Upper lobe of left lung (tissue), 6 donors: ENCODE measurements around the gene THBS3. TPM values are rescaled to one million over a fixed set of nuclear protein-coding genes. Genes with fewer than 3 reads are reported as not detected.
A peak's percentile ranks its signal among the peaks of the same experiment; 100 is the strongest.

Source experiments
- ATAC-seq, 2 donors: fragments of 200-7000 bp; cut with Tn5 transposase; one replicate each; pipeline ENCODE4 v1.9.1; 2022; ENCODE audit warnings: mild to moderate bottlenecking in 2 of 2, moderate library complexity in 2 of 2; ENCODE audit not compliant: low FRiP score in 2 of 2
- DNase-seq, 2 donors: peaks; one replicate each; pipeline ENCODE4 v3.0.0-alpha.2; 2019 to 2020
- H3K27ac ChIP-seq, 4 donors: fragments of 200-600 bp; sonication (generic); one replicate each; pipeline ENCODE4 v1.5.1; 2016 to 2019
- H3K27me3 ChIP-seq, 4 donors: fragments of 200-600 bp; sonication (generic); one replicate each; pipeline ENCODE4 v1.5.1; 2017 to 2019
- H3K36me3 ChIP-seq, 4 donors: fragments of 200-600 bp; sonication (generic); one replicate each; pipeline ENCODE4 v1.5.1; 2016 to 2019
- H3K4me1 ChIP-seq, 4 donors: fragments of 200-600 bp; sonication (generic); one replicate each; pipeline ENCODE4 v1.5.1; 2018 to 2019
- H3K4me3 ChIP-seq, 4 donors: fragments of 200-600 bp; sonication (generic); one replicate each; pipeline ENCODE4 v1.5.1; 2017 to 2019; ENCODE audit warnings: mild to moderate bottlenecking in 2 of 4, moderate library complexity in 1 of 4
- H3K9me3 ChIP-seq, 4 donors: fragments of 200-600 bp; sonication (generic); one replicate each; pipeline ENCODE4 v1.5.1; 2018 to 2019
- CTCF ChIP-seq, 6 experiments: fragments of 450-650 bp in 4 of 6; fragments of 200-600 bp in 2 of 6; sonication (generic) in 2 of 6; IDR thresholded peaks; one replicate each; pipeline ENCODE4 v1.5.1; 2016 to 2019; ENCODE audit warnings: antibody characterized with exemption in 6 of 6
- EP300 ChIP-seq, 4 donors: sonication (generic); formaldehyde crosslinking; IDR thresholded peaks; one replicate each; pipeline ENCODE4 v1.5.1; 2017; ENCODE audit warnings: antibody characterized with exemption in 4 of 4, control low read depth in 2 of 4
- POLR2A ChIP-seq, 4 donors: fragments of 450-650 bp; IDR thresholded peaks; one replicate each; pipeline ENCODE4 v1.5.1; 2016 to 2017; ENCODE audit warnings: antibody characterized with exemption in 4 of 4, mild to moderate bottlenecking in 2 of 4
- POLR2AphosphoS5 ChIP-seq, 2 donors: sonication (generic); formaldehyde crosslinking; IDR thresholded peaks; one replicate each; pipeline ENCODE4 v1.5.1; 2017; ENCODE audit warnings: antibody characterized with exemption in 2 of 2
- WGBS, 2 donors: methylation state at CpG; one replicate each; pipeline ENCODE4 v1.1.5; 2017 to 2018; 5-methylcytosine and 5-hydroxymethylcytosine counted together
- total RNA-seq, 6 donors: library from RNA; depleted of rRNA in 4 of 6; stranded (reverse); fragments of >200 nt in 4 of 6; gene quantifications; one replicate each; pipeline versions ENCODE4 v1.1.0 to v1.2.1, GENCODE V29; 2016 to 2021
- donor health status: DM: no; HTN: no; CAD: no; lungs with moderate emphysema.
- donor health status: DM: no; HTN: yes; CAD: no; lungs with severe emphysema.

Gene THBS3
- total RNA-seq, 6 donors from 2014 or later = 18.3 to 97.4 (median 27.6) TPM

DNA sequence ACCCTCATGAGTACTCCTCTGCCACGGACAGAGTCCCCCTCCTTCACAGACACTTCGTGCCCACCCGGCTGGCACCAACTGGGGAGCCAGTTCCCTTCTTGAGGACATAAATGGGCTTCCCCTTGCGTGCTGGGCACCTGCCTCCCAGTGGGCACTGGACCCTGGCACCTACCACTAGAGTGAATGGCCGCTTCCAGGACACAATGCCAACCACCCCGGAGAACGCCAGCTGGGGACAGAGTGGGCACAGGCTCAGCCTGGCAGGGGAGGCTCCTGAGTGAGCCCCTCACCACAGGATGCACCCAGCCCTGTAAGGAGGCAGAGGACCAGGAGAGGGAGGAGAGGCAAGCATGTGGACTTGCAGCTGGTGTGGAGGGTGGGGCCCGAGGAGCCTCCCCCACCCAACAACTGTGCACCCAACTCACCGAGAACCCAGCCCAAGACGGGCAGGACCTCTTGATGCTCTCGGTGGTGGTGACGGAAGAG is 46.6 kb upstream of the THBS3 start:
- TF ChIP-seq POLR2A (IDR thresholded peaks at IDR 0.05) (no peak), POLR2AphosphoS5 (IDR thresholded peaks at IDR 0.05) (no peak), CTCF (IDR thresholded peaks at IDR 0.05) (no peak), EP300 (IDR thresholded peaks at IDR 0.05) (no peak)

DNA sequence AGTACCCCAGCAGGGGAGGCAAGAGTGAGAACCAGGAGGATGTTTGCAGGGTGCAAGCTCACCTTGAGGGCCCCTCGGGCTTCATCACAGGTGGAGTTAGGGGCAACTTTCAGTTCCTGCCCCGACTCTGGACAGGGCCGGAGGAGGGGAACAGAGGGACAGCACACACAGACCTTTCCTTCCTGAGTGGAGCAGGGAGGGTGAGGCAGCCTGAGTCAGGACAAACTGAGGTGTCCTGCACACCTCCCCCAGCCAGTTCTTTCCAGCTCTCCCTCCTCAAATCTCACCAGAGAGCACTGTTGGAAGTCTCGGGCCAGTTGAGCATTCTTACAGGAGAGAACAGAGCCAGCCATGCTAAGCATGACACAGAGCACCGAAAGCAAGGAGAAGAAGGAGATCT is 46.1 kb upstream of the THBS3 start:
- Histone ChIP-seq H3K4me3 (peak overlapping the region in 2 of 4 donors; percentile 61 to 78), H3K9me3 (no peaks in the 10 kb centered on the region), H3K27ac (peak overlapping the region in 3 of 4 donors; percentile 95 to 97 (median 96)), H3K27me3 (no peaks in the 10 kb centered on the region), H3K4me1 (peaks cover 29 to 39% (median 33%) of the 10 kb centered on the region in 4 donors), H3K36me3 (peaks cover 0 to 22% (median 6%) of the 10 kb centered on the region in 4 donors)
- WGBS, 2 donors = 62 to 66% methylated on average over 5 of the region's 5 CpGs
- DNase-seq (no peak), ATAC-seq (no peak)
- TF ChIP-seq POLR2A (IDR thresholded peaks at IDR 0.05) (no peak), CTCF (IDR thresholded peaks at IDR 0.05) (no peak), POLR2AphosphoS5 (IDR thresholded peaks at IDR 0.05) (no peak), EP300 (IDR thresholded peaks at IDR 0.05) (no peak)

More for the DNA sequence above, 46.6 kb upstream of the THBS3 start:
- no peaks in the 10 kb centered on the region for H3K9me3 ChIP-seq
- WGBS, 2 donors = 44 to 53% methylated on average over 4 to 11 of the region's 12 CpGs
- no peaks in the 10 kb centered on the region for H3K27me3 ChIP-seq
- peaks cover 0 to 21% (median 7%) of the 10 kb centered on the region in 4 donors for H3K36me3 ChIP-seq
- H3K4me1 ChIP-seq = peaks cover 29 to 39% (median 33%) of the 10 kb centered on the region in 4 donors
- ATAC-seq (no peak), DNase-seq (no peak)
- peak overlapping the region; percentile 95 to 97 (median 96) for H3K27ac ChIP-seq
- H3K4me3 ChIP-seq = peak overlapping the region; percentile 61 to 93 (median 72)

- no peak for TF ChIP-seq EP300 (IDR thresholded peaks at IDR 0.05)
- no peak for TF ChIP-seq POLR2A (IDR thresholded peaks at IDR 0.05)
- no peak for TF ChIP-seq CTCF (IDR thresholded peaks at IDR 0.05)
- TF ChIP-seq POLR2AphosphoS5 (IDR thresholded peaks at IDR 0.05) = no peak
- DNase-seq = no peak
- H3K27me3 ChIP-seq = no peaks in the 10 kb centered on the region
- peaks cover 0 to 19% (median 3%) of the 10 kb centered on the region in 4 donors for H3K36me3 ChIP-seq
- no peak overlapping the region for H3K4me3 ChIP-seq
- H3K27ac ChIP-seq = no peak overlapping the region
- no peak for ATAC-seq
- H3K4me1 ChIP-seq = peaks cover 29 to 39% (median 33%) of the 10 kb centered on the region in 4 donors
- WGBS, 2 donors = 85 to 91% methylated on average over 5 of the region's 5 CpGs
- no peaks in the 10 kb centered on the region for H3K9me3 ChIP-seq
Observed at GRCh38 chr1:155253208-155253607, 45.5 kb upstream of the THBS3 start.

DNA sequence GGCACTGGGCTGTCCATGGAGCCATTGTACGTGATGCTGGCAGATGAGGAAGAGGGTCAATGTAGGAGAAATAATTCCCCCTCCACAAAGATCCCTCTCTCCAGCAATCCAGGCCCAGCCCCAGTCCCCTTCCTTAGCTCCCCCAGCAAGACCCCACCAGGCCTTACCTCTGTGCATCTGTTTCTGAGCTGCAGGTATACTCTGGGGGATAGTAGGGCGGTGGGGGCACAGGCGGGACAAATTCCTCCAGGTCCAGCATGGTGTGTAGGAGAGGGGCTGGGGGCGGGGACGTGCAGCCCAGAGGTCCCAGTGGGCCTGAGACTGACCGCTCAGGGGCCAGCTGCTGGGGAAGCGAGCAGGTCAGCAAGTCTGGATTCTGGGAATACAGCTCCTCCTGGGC is 43.9 kb upstream of the THBS3 start:
- Histone ChIP-seq H3K4me3 (no peak overlapping the region), H3K36me3 (peaks cover 0 to 17% (median 13%) of the 10 kb centered on the region in 4 donors), H3K4me1 (peaks cover 29 to 39% (median 33%) of the 10 kb centered on the region in 4 donors), H3K27me3 (no peaks in the 10 kb centered on the region), H3K27ac (no peak overlapping the region), H3K9me3 (no peaks in the 10 kb centered on the region)
- TF ChIP-seq CTCF (IDR thresholded peaks at IDR 0.05) (no peak), POLR2A (IDR thresholded peaks at IDR 0.05) (no peak), EP300 (IDR thresholded peaks at IDR 0.05) (no peak), POLR2AphosphoS5 (IDR thresholded peaks at IDR 0.05) (no peak)
- 92 to 95% methylated on average over 6 of the region's 7 CpGs for WGBS, 2 donors
- ATAC-seq = no peak
- no peak for DNase-seq
